DOHH2 (cell line): ENCODE data around the gene LHFPL6.

Experiments used
- H3F3A ChIP-seq: fragments of 200-600 bp; sonication (generic), shearing (Covaris generic); 2 replicates; pipeline ENCODE4 v1.6.0; 2016; ENCODE audit warnings: antibody characterized with exemption, mild to moderate bottlenecking; ENCODE audit not compliant: control insufficient read depth, insufficient read depth
- H3K27ac ChIP-seq: fragments of 200-600 bp; sonication (generic); 2 replicates; pipeline ENCODE4 v1.5.1; 2014; ENCODE audit warnings: low read depth, mild to moderate bottlenecking, low read length, moderate library complexity
- H3K27me3 ChIP-seq: fragments of 200-600 bp; sonication (generic); 2 replicates; pipeline ENCODE4 v1.6.1; 2014; ENCODE audit warnings: mild to moderate bottlenecking, low read length, mixed read lengths; ENCODE audit not compliant: control insufficient read depth
- H3K36me3 ChIP-seq: fragments of 200-600 bp; sonication (generic); 2 replicates; pipeline ENCODE4 v1.6.1; 2014; ENCODE audit warnings: mild to moderate bottlenecking, low read length, moderate library complexity, mixed read lengths; ENCODE audit not compliant: control insufficient read depth
- H3K4me1 ChIP-seq: fragments of 200-600 bp; sonication (generic); 2 replicates; pipeline ENCODE4 v1.6.1; 2014; ENCODE audit warnings: mild to moderate bottlenecking, low read length, mixed read lengths; ENCODE audit not compliant: control insufficient read depth
- H3K4me2 ChIP-seq: fragments of 200-600 bp; sonication (generic); 2 replicates; pipeline ENCODE4 v1.6.0; 2014; ENCODE audit warnings: mild to moderate bottlenecking, low read length, moderate library complexity
- H3K4me3 ChIP-seq: fragments of 200-600 bp; sonication (generic); 2 replicates; pipeline ENCODE4 v1.5.1; 2014; ENCODE audit warnings: mild to moderate bottlenecking, low read length, mixed read lengths
- H3K79me2 ChIP-seq: fragments of 200-600 bp; sonication (generic); 2 replicates; pipeline ENCODE4 v1.6.1; 2014; ENCODE audit warnings: mild to moderate bottlenecking, low read length, mixed read lengths; ENCODE audit not compliant: control insufficient read depth
- H3K9me2 ChIP-seq: fragments of 200-600 bp; sonication (generic); replicated peaks from 2 replicates; pipeline ENCODE4 v1.6.1; 2014; ENCODE audit warnings: mild to moderate bottlenecking, low read length, mixed read lengths; ENCODE audit not compliant: control insufficient read depth
- H3K9me3 ChIP-seq: fragments of 200-600 bp; sonication (generic); 2 replicates; pipeline ENCODE4 v1.6.1; 2014; ENCODE audit warnings: antibody characterized with exemption, low read length, mixed read lengths; ENCODE audit not compliant: control insufficient read depth, insufficient read depth
- H4K20me1 ChIP-seq: fragments of 200-600 bp; sonication (generic); 2 replicates; pipeline ENCODE4 v1.6.0; 2014; ENCODE audit warnings: low read depth, mild to moderate bottlenecking, antibody characterized with exemption, low read length, moderate library complexity; ENCODE audit not compliant: control insufficient read depth, insufficient read depth
- CTCF ChIP-seq: fragments of 200-600 bp; sonication (generic); IDR thresholded peaks from one replicate; pipeline ENCODE4 v1.5.1; 2014; ENCODE audit warnings: antibody characterized with exemption, mild to moderate bottlenecking, low read depth, low read length; ENCODE audit not compliant: poor library complexity, severe bottlenecking
- EZH2phosphoT487 ChIP-seq: fragments of 200-600 bp; sonication (generic); IDR thresholded peaks from 2 replicates; pipeline ENCODE4 v1.6.1; 2017; ENCODE audit warnings: borderline replicate concordance, mild to moderate bottlenecking, antibody characterized with exemption, low read length, moderate library complexity, mixed read lengths

The LHFPL6 gene

GRCh38 chr13:39563470-39563735 is 39.6 kb downstream of the LHFPL6 start:
- H3K9me3 ChIP-seq: no peaks in the 10 kb centered on the region
- no peaks in the 10 kb centered on the region for H4K20me1 ChIP-seq
- H3K4me2 ChIP-seq: no peak overlapping the region
- H3K4me3 ChIP-seq: no peak overlapping the region
- no peaks in the 10 kb centered on the region for H3F3A ChIP-seq
- peaks cover 5% of the 10 kb centered on the region for H3K36me3 ChIP-seq
- no peak overlapping the region for H3K27ac ChIP-seq
- peaks cover 30% of the 10 kb centered on the region for H3K4me1 ChIP-seq
- H3K79me2 ChIP-seq: peaks cover 75% of the 10 kb centered on the region
- no peaks in the 10 kb centered on the region for H3K27me3 ChIP-seq
- TF ChIP-seq CTCF: no peak
- no peak for TF ChIP-seq EZH2phosphoT487
- no peaks in the 10 kb centered on the region for H3K9me2 ChIP-seq

- Histone ChIP-seq H3K36me3 (peaks cover 7% of the 10 kb centered on the region), H3K27me3 (no peaks in the 10 kb centered on the region), H3K9me3 (no peaks in the 10 kb centered on the region), H3K9me2 (no peaks in the 10 kb centered on the region), H3F3A (no peaks in the 10 kb centered on the region), H3K79me2 (peaks cover 76% of the 10 kb centered on the region), H3K4me1 (peaks cover 22% of the 10 kb centered on the region), H3K27ac (no peak overlapping the region), H3K4me3 (no peak overlapping the region), H3K4me2 (no peak overlapping the region), H4K20me1 (no peaks in the 10 kb centered on the region)
- no peak for TF ChIP-seq CTCF
- TF ChIP-seq EZH2phosphoT487: no peak
These were observed 41.0 kb downstream of the LHFPL6 start for GRCh38 chr13:39561971-39562370.

- peaks cover 7% of the 10 kb centered on the region for H3K36me3 ChIP-seq
- H3K4me3 ChIP-seq: no peak overlapping the region
- H3F3A ChIP-seq: no peaks in the 10 kb centered on the region
- no peaks in the 10 kb centered on the region for H3K27me3 ChIP-seq
- no peaks in the 10 kb centered on the region for H4K20me1 ChIP-seq
- H3K4me2 ChIP-seq: no peak overlapping the region
- TF ChIP-seq CTCF (no peak), EZH2phosphoT487 (no peak)
- no peak overlapping the region for H3K27ac ChIP-seq
- H3K9me2 ChIP-seq: no peaks in the 10 kb centered on the region
- no peaks in the 10 kb centered on the region for H3K9me3 ChIP-seq
- H3K4me1 ChIP-seq: peaks cover 11% of the 10 kb centered on the region
- peaks cover 71% of the 10 kb centered on the region for H3K79me2 ChIP-seq
These were observed 43.1 kb downstream of the LHFPL6 start for GRCh38 chr13:39559847-39560246.

- Histone ChIP-seq H3K27me3 (no peaks in the 10 kb centered on the region), H3K4me1 (peaks cover 11% of the 10 kb centered on the region), H3K79me2 (peaks cover 57% of the 10 kb centered on the region), H3K9me3 (no peaks in the 10 kb centered on the region), H4K20me1 (no peaks in the 10 kb centered on the region), H3K36me3 (peaks cover 7% of the 10 kb centered on the region), H3F3A (no peaks in the 10 kb centered on the region), H3K9me2 (no peaks in the 10 kb centered on the region), H3K27ac (no peak overlapping the region), H3K4me3 (no peak overlapping the region), H3K4me2 (no peak overlapping the region)
- TF ChIP-seq EZH2phosphoT487 (no peak), CTCF (no peak)
These were observed 45.6 kb downstream of the LHFPL6 start for GRCh38 chr13:39557285-39557955.
